GM19238 (cell line): ENCODE measurements around the gene OR10AD1.

Experiments
- DNase-seq: peaks from one replicate; pipeline ENCODE4 v3.0.0; 2011; ENCODE audit warnings: low spot score; ENCODE audit not compliant: insufficient read length

OR10AD1 gene

GRCh38 chr12:48192861-48193260, 10.2 kb downstream of the OR10AD1 start:
- DNase-seq = no peak

GRCh38 chr12:48191096-48191495, 12.0 kb downstream of the OR10AD1 start:
- DNase-seq = no peak

- peak; percentile 29 for DNase-seq
These were observed 13.6 kb downstream of the OR10AD1 start for GRCh38 chr12:48189331-48190125.

- no peak for DNase-seq
These were observed 15.0 kb downstream of the OR10AD1 start for GRCh38 chr12:48187916-48188695.

GRCh38 chr12:48185181-48185919, 17.7 kb downstream of the OR10AD1 start:
- DNase-seq = no peak

- no peak for DNase-seq
These were observed 18.6 kb downstream of the OR10AD1 start for GRCh38 chr12:48184549-48184922.

GRCh38 chr12:48183876-48184548, 19.1 kb downstream of the OR10AD1 start:
- DNase-seq = no peak

- DNase-seq = peak; percentile 51
These were observed 19.8 kb downstream of the OR10AD1 start, which contains the start of gene CCDC184 for GRCh38 chr12:48183091-48183875. CCDC184 (plus strand) TSS chr12:48183644; CDS start chr12:48184123, 479 bp downstream.

GRCh38 chr12:48182631-48183030, 20.5 kb downstream of the OR10AD1 start:
- DNase-seq = no peak

- no peak for DNase-seq
These were observed 22.1 kb downstream of the OR10AD1 start for GRCh38 chr12:48180857-48181495.

- DNase-seq = no peak
These were observed 22.7 kb downstream of the OR10AD1 start for GRCh38 chr12:48180424-48180823.

- no peak for DNase-seq
These were observed 23.6 kb downstream of the OR10AD1 start for GRCh38 chr12:48179466-48179865.

GRCh38 chr12:48177982-48178381, 25.1 kb downstream of the OR10AD1 start:
- DNase-seq = no peak

- DNase-seq = no peak
These were observed 26.7 kb downstream of the OR10AD1 start for GRCh38 chr12:48176417-48176751.

- DNase-seq = no peak
These were observed 27.3 kb downstream of the OR10AD1 start for GRCh38 chr12:48175613-48176416.

GRCh38 chr12:48169011-48169410, 34.1 kb downstream of the OR10AD1 start:
- no peak for DNase-seq

- no peak for DNase-seq
These were observed 37.8 kb downstream of the OR10AD1 start for GRCh38 chr12:48165089-48165981.

GRCh38 chr12:48164451-48164850, 38.6 kb downstream of the OR10AD1 start:
- DNase-seq = no peak
